Colonic mucosa (tissue), 4 donors: ENCODE data around the gene ITGAD. TPM values are rescaled to one million over a fixed set of nuclear protein-coding genes. Genes with fewer than 3 reads are reported as not detected.

ENCODE experiments used
- DNase-seq: peaks from one replicate; pipeline ENCODE4 v3.0.0-alpha.2; 2020
- H3K27ac ChIP-seq: fragments of 200-600 bp; one replicate; pipeline ENCODE4 v1.8.0; 2021
- H3K27me3 ChIP-seq: fragments of 200-600 bp; one replicate; pipeline ENCODE4 v1.8.0; 2021
- H3K36me3 ChIP-seq: fragments of 200-600 bp; one replicate; pipeline ENCODE4 v1.8.0; 2021
- H3K4me1 ChIP-seq: fragments of 200-600 bp; one replicate; pipeline ENCODE4 v1.8.0; 2021; ENCODE audit warnings: mild to moderate bottlenecking
- H3K4me3 ChIP-seq: fragments of 200-600 bp; one replicate; pipeline ENCODE4 v1.8.0; 2021
- H3K9ac ChIP-seq, 2 donors: one replicate each; pipeline ENCODE4 v1.7.0; 2013; ENCODE audit warnings: control low read depth in 2 of 2, low read depth in 2 of 2, low read length in 2 of 2
- H3K9me3 ChIP-seq: fragments of 200-600 bp; one replicate; pipeline ENCODE4 v1.8.0; 2021
- CTCF ChIP-seq: fragments of 200-600 bp; IDR thresholded peaks from one replicate; pipeline ENCODE4 v1.8.0; 2022; ENCODE audit warnings: antibody characterized with exemption, mild to moderate bottlenecking
- intact Hi-C: fragments of 100-400 bp; cut with DNase I; formaldehyde crosslinking; loops from one replicate; pipeline ENCODE4 v1.14.1; 2022
- total RNA-seq, 2 donors: library from RNA; stranded (reverse); fragmentation: NEBNext Ultra II Directional in 1 of 2; extraction: Animal tissue kit (Norgen Biotek cat#: 25700) in 1 of 2; gene quantifications; one replicate each; pipeline ENCODE4 v1.2.1, GENCODE V29; 2021
- donor health status: healthy.
- donor health status: DM: no; HTN: no; CAD: no.
- donor health status: DM: no; HTN: no; CAD: no.

Gene ITGAD
- total RNA-seq, 2 donors from 2014 or later = 0.05 TPM; not detected in 1

GRCh38 chr16:31351246-31351941 lies 41.7 kb upstream of the ITGAD start:
- Histone ChIP-seq H3K9me3 (no peaks in the 10 kb centered on the region), H3K9ac (peak overlapping the region in 1 of 2 donors; percentile 26), H3K4me3 (no peak overlapping the region), H3K36me3 (no peaks in the 10 kb centered on the region), H3K27me3 (no peaks in the 10 kb centered on the region), H3K27ac (peak overlapping the region; percentile 36), H3K4me1 (no peaks in the 10 kb centered on the region)
- no peak for DNase-seq
- no peak for TF ChIP-seq CTCF
- intact Hi-C loops = no loop called here

- TF ChIP-seq CTCF = no peak
- H3K4me1 ChIP-seq = no peaks in the 10 kb centered on the region
- peak overlapping the region in 1 of 2 donors; percentile 26 for H3K9ac ChIP-seq
- intact Hi-C loops = no loop called here
- no peak overlapping the region for H3K4me3 ChIP-seq
- H3K36me3 ChIP-seq = no peaks in the 10 kb centered on the region
- no peaks in the 10 kb centered on the region for H3K27me3 ChIP-seq
- H3K9me3 ChIP-seq = no peaks in the 10 kb centered on the region
- peak overlapping the region; percentile 36 for H3K27ac ChIP-seq
- DNase-seq = no peak
These were observed 41.2 kb upstream of the ITGAD start for GRCh38 chr16:31351942-31352325.

DNA sequence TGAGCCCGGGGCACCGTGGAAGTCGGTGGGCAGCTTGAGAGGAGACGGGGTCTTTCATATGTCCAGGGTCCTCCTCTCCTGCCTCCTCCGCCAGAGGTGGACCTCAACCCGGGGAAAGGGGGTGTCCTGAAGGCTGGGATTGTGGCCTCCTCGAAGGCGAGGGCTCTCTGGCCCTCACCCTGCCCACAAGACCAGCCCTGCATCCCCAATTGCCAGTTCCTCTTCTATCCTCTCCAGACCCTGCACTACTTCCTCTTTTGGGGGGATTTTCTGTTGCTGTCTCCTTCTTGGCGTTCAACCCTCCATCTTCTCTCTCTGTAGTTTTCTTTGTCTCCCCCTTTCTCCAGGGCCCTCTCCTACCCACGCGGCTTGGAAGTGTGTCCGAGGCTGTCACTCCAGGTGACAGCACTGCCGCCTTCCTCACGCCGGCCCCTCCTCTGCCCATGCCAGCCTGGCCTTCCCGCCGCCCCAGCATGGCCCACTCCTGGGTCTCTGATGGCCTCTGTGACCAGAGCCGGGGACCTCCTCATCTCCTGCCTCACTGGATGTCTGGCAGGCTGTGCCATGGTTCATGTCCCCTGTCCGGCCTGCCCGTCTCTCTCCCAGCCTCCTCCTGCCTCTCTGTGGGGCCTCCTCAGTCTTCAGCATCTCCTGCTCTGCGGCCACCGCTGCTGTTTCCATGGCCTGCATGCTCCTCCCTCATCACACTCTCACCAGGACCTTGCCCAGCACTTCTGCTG lies 40.6 kb upstream of the ITGAD start:
- Histone ChIP-seq H3K9ac (no peak overlapping the region), H3K27ac (peak overlapping the region; percentile 36), H3K36me3 (no peaks in the 10 kb centered on the region), H3K27me3 (no peaks in the 10 kb centered on the region), H3K9me3 (no peaks in the 10 kb centered on the region), H3K4me1 (no peaks in the 10 kb centered on the region), H3K4me3 (no peak overlapping the region)
- TF ChIP-seq CTCF = no peak
- no peak for DNase-seq
- intact Hi-C loops = no loop called here

- H3K4me3 ChIP-seq = no peak within 1 kb of the TSS
- H3K9ac ChIP-seq = no peak within 1 kb of the TSS
- TF ChIP-seq CTCF = no peak
These were observed 38.5 kb upstream of the ITGAD start, which contains the start of gene ITGAX for GRCh38 chr16:31354394-31355291. Gene ITGAX (plus strand): TSS chr16:31355176. CDS start chr16:31355255, 79 bp downstream.

DNA sequence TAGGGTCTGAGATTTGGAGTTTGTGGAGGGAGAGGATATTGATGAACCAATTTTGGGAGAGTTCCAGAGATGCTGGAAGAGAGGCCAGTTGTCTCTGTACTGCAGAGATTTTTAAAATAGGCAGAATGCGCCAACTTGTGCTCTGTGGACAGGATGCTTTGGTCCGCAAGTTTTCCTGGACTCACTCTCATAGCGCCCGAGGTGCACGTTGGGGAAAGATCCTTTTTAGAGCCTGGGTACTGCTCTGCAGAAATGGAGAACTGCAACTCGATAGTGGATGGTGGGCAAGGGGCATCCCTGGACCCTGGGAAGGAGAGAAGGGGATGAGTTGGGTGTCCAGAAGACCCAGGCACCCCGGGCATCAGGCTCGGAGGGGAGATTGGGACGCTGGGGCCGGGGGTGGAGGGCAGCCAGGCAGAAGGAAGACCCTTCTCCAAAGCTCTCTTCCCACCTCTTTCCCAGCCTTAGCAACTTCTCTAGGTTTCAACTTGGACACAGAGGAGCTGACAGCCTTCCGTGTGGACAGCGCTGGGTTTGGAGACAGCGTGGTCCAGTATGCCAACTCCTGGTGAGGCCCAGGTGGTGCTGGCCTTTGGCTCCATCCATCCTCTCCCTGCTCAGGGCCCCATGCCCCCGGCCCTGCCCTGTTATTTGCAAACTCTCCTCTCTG lies 37.6 kb upstream of the ITGAD start:
- no peak for TF ChIP-seq CTCF
- no peak overlapping the region for H3K4me3 ChIP-seq
- H3K9ac ChIP-seq = no peak overlapping the region
- no peaks in the 10 kb centered on the region for H3K36me3 ChIP-seq
- H3K27me3 ChIP-seq = no peaks in the 10 kb centered on the region
- no peak for DNase-seq
- no peaks in the 10 kb centered on the region for H3K4me1 ChIP-seq
- no peaks in the 10 kb centered on the region for H3K9me3 ChIP-seq
- intact Hi-C loops = no loop called here
- no peak overlapping the region for H3K27ac ChIP-seq

More at GRCh38 chr16:31354394-31355291, 38.5 kb upstream of the ITGAD start, which contains the start of gene ITGAX:
- H3K36me3 ChIP-seq = no peaks in the 10 kb centered on the region
- intact Hi-C loops = no loop called here
- H3K9me3 ChIP-seq = no peaks in the 10 kb centered on the region
- peak; percentile 49 for DNase-seq
- no peak within 1 kb of the TSS for H3K27ac ChIP-seq
- no peaks in the 10 kb centered on the region for H3K4me1 ChIP-seq
- no peaks in the 10 kb centered on the region for H3K27me3 ChIP-seq
